ENCODE measurements around the gene THRSP.

Gene THRSP

GRCh38 chr11:78066471-78066870, 2.8 kb downstream of the THRSP start:
- Histone ChIP-seq H4K12ac (ENCODE audit: low read depth, low read length) (no peak overlapping the region), H3K36me3 (ENCODE audit: control insufficient read depth in 1 of 2, insufficient read depth in 2 of 2, low read length in 2 of 2) (peaks cover 11 to 17% of the 10 kb centered on the region in 2 experiments), H2BK120ac (ENCODE audit: insufficient read depth, low read length, poor library complexity) (no peak overlapping the region), H3K9me3 (ENCODE audit: insufficient read depth, low read depth, low read length) (no peaks in the 10 kb centered on the region), H4K91ac (ENCODE audit: low read depth, low read length) (no peak overlapping the region), H3K18ac (ENCODE audit: low read length) (no peak overlapping the region), H3K23ac (ENCODE audit: low read length) (no peak overlapping the region), H3K27me3 (ENCODE audit: insufficient read depth, low read length) (no peaks in the 10 kb centered on the region), H3K4me3 (ENCODE audit: low read depth, low read length) (no peak overlapping the region), H3K4me1 (ENCODE audit: control insufficient read depth in 1 of 2, insufficient read depth in 2 of 2, low read length in 2 of 2) (peaks cover 2 to 3% of the 10 kb centered on the region in 2 experiments), H4K8ac (ENCODE audit: low read depth, low read length) (no peak overlapping the region), H2AK5ac (ENCODE audit: low read length) (no peak overlapping the region), H2AFZ (ENCODE audit: insufficient read depth, low read length, poor library complexity) (no peak overlapping the region), H2BK12ac (ENCODE audit: low read length) (no peak overlapping the region), H3K9ac (ENCODE audit: low read length) (no peak overlapping the region), H3K14ac (ENCODE audit: low read length) (no peak overlapping the region), H2BK5ac (ENCODE audit: low read depth, low read length, poor library complexity) (no peak overlapping the region), H3K4me2 (ENCODE audit: low read length) (no peak overlapping the region), H3K79me1 (ENCODE audit: low read length) (no peaks in the 10 kb centered on the region), H3K27ac (ENCODE audit: low read depth, low read length) (no peak overlapping the region), H3K4ac (ENCODE audit: low read depth, low read length) (no peak overlapping the region), H3K79me2 (ENCODE audit: control insufficient read depth, insufficient read depth, low read length, poor library complexity) (no peaks in the 10 kb centered on the region)
- no peak for DNase-seq
- no CpG with 5 or more reads among the region's 2 CpGs for WGBS (ENCODE audit: extremely low coverage, insufficient coverage, insufficient read length)

GRCh38 chr11:78067704-78068103, 4.0 kb downstream of the THRSP start:
- Histone ChIP-seq H2BK5ac (ENCODE audit: low read depth, low read length, poor library complexity) (no peak overlapping the region), H4K12ac (ENCODE audit: low read depth, low read length) (no peak overlapping the region), H3K4me2 (ENCODE audit: low read length) (no peak overlapping the region), H2AK5ac (ENCODE audit: low read length) (no peak overlapping the region), H2BK12ac (ENCODE audit: low read length) (no peak overlapping the region), H3K9me3 (ENCODE audit: insufficient read depth, low read depth, low read length) (no peaks in the 10 kb centered on the region), H3K36me3 (ENCODE audit: control insufficient read depth in 1 of 2, insufficient read depth in 2 of 2, low read length in 2 of 2) (peaks cover 14 to 26% of the 10 kb centered on the region in 2 experiments), H3K79me1 (ENCODE audit: low read length) (no peaks in the 10 kb centered on the region), H4K91ac (ENCODE audit: low read depth, low read length) (no peak overlapping the region), H3K27me3 (ENCODE audit: insufficient read depth, low read length) (no peaks in the 10 kb centered on the region), H3K18ac (ENCODE audit: low read length) (no peak overlapping the region), H3K4me3 (ENCODE audit: low read depth, low read length) (no peak overlapping the region), H3K79me2 (ENCODE audit: control insufficient read depth, insufficient read depth, low read length, poor library complexity) (no peaks in the 10 kb centered on the region), H3K14ac (ENCODE audit: low read length) (no peak overlapping the region), H2AFZ (ENCODE audit: insufficient read depth, low read length, poor library complexity) (no peak overlapping the region), H3K4ac (ENCODE audit: low read depth, low read length) (no peak overlapping the region), H2BK120ac (ENCODE audit: insufficient read depth, low read length, poor library complexity) (no peak overlapping the region), H3K9ac (ENCODE audit: low read length) (no peak overlapping the region), H3K23ac (ENCODE audit: low read length) (no peak overlapping the region), H4K8ac (ENCODE audit: low read depth, low read length) (no peak overlapping the region), H3K27ac (ENCODE audit: low read depth, low read length) (no peak overlapping the region), H3K4me1 (ENCODE audit: control insufficient read depth in 1 of 2, insufficient read depth in 2 of 2, low read length in 2 of 2) (no peaks in the 10 kb centered on the region)
- no CpG with 5 or more reads among the region's 4 CpGs for WGBS (ENCODE audit: extremely low coverage, insufficient coverage, insufficient read length)
- DNase-seq = no peak

- H3K23ac ChIP-seq (ENCODE audit: low read length) = no peak overlapping the region
- H2BK5ac ChIP-seq (ENCODE audit: low read depth, low read length, poor library complexity) = no peak overlapping the region
- H4K8ac ChIP-seq (ENCODE audit: low read depth, low read length) = no peak overlapping the region
- no peak overlapping the region for H4K12ac ChIP-seq (ENCODE audit: low read depth, low read length)
- no peaks in the 10 kb centered on the region for H3K27me3 ChIP-seq (ENCODE audit: insufficient read depth, low read length)
- H3K36me3 ChIP-seq (ENCODE audit: control insufficient read depth in 1 of 2, insufficient read depth in 2 of 2, low read length in 2 of 2) = peaks cover 19 to 26% of the 10 kb centered on the region in 2 experiments
- no peaks in the 10 kb centered on the region for H3K79me1 ChIP-seq (ENCODE audit: low read length)
- no peak overlapping the region for H3K4ac ChIP-seq (ENCODE audit: low read depth, low read length)
- H3K4me2 ChIP-seq (ENCODE audit: low read length) = no peak overlapping the region
- no peaks in the 10 kb centered on the region for H3K79me2 ChIP-seq (ENCODE audit: control insufficient read depth, insufficient read depth, low read length, poor library complexity)
- no CpG with 5 or more reads among the region's 2 CpGs for WGBS (ENCODE audit: extremely low coverage, insufficient coverage, insufficient read length)
- no peak for DNase-seq
- no peaks in the 10 kb centered on the region for H3K4me1 ChIP-seq (ENCODE audit: control insufficient read depth in 1 of 2, insufficient read depth in 2 of 2, low read length in 2 of 2)
- H2AK5ac ChIP-seq (ENCODE audit: low read length) = no peak overlapping the region
- H3K4me3 ChIP-seq (ENCODE audit: low read depth, low read length) = no peak overlapping the region
- no peak overlapping the region for H2BK12ac ChIP-seq (ENCODE audit: low read length)
- no peak overlapping the region for H3K27ac ChIP-seq (ENCODE audit: low read depth, low read length)
- no peak overlapping the region for H3K14ac ChIP-seq (ENCODE audit: low read length)
- H2BK120ac ChIP-seq (ENCODE audit: insufficient read depth, low read length, poor library complexity) = no peak overlapping the region
- no peak overlapping the region for H3K18ac ChIP-seq (ENCODE audit: low read length)
- no peaks in the 10 kb centered on the region for H3K9me3 ChIP-seq (ENCODE audit: insufficient read depth, low read depth, low read length)
- H3K9ac ChIP-seq (ENCODE audit: low read length) = peak overlapping the region; percentile 43
- no peak overlapping the region for H2AFZ ChIP-seq (ENCODE audit: insufficient read depth, low read length, poor library complexity)
- no peak overlapping the region for H4K91ac ChIP-seq (ENCODE audit: low read depth, low read length)
These were observed 5.8 kb downstream of the THRSP start for GRCh38 chr11:78069465-78069864.

- WGBS (ENCODE audit: extremely low coverage, insufficient coverage, insufficient read length) = no CpG with 5 or more reads among the region's 2 CpGs
- Histone ChIP-seq H3K79me2 (ENCODE audit: control insufficient read depth, insufficient read depth, low read length, poor library complexity) (peaks cover 5% of the 10 kb centered on the region), H3K18ac (ENCODE audit: low read length) (peak overlapping the region; percentile 14)
These were observed 7.0 kb downstream of the THRSP start for GRCh38 chr11:78070621-78071020.

More at GRCh38 chr11:78070621-78071020, 7.0 kb downstream of the THRSP start:
- Histone ChIP-seq H2AFZ (ENCODE audit: insufficient read depth, low read length, poor library complexity) (no peak overlapping the region), H3K14ac (ENCODE audit: low read length) (no peak overlapping the region), H3K4ac (ENCODE audit: low read depth, low read length) (no peak overlapping the region), H3K27me3 (ENCODE audit: insufficient read depth, low read length) (no peaks in the 10 kb centered on the region), H3K4me1 (ENCODE audit: control insufficient read depth in 1 of 2, insufficient read depth in 2 of 2, low read length in 2 of 2) (peaks cover 3 to 5% of the 10 kb centered on the region in 2 experiments), H2BK12ac (ENCODE audit: low read length) (no peak overlapping the region), H3K9ac (ENCODE audit: low read length) (no peak overlapping the region), H2BK5ac (ENCODE audit: low read depth, low read length, poor library complexity) (peak overlapping the region; percentile 51), H4K12ac (ENCODE audit: low read depth, low read length) (no peak overlapping the region), H3K23ac (ENCODE audit: low read length) (no peak overlapping the region), H3K4me2 (ENCODE audit: low read length) (no peak overlapping the region), H2BK120ac (ENCODE audit: insufficient read depth, low read length, poor library complexity) (no peak overlapping the region), H4K8ac (ENCODE audit: low read depth, low read length) (no peak overlapping the region), H2AK5ac (ENCODE audit: low read length) (no peak overlapping the region), H3K9me3 (ENCODE audit: insufficient read depth, low read depth, low read length) (no peaks in the 10 kb centered on the region), H4K91ac (ENCODE audit: low read depth, low read length) (no peak overlapping the region), H3K79me1 (ENCODE audit: low read length) (no peaks in the 10 kb centered on the region), H3K27ac (ENCODE audit: low read depth, low read length) (no peak overlapping the region), H3K4me3 (ENCODE audit: low read depth, low read length) (no peak overlapping the region), H3K36me3 (ENCODE audit: control insufficient read depth in 1 of 2, insufficient read depth in 2 of 2, low read length in 2 of 2) (peaks cover 21 to 30% of the 10 kb centered on the region in 2 experiments)
- no peak for DNase-seq

All from trophoblast cell (in vitro differentiated cells and primary cell).